OCI-LY1 (cell line): ENCODE results near the gene SLC15A4.

ENCODE experiments used
- H2AFZ ChIP-seq: fragments of 200-600 bp; sonication (generic), shearing (Covaris generic); 2 replicates; pipeline ENCODE4 v1.6.0; 2014; ENCODE audit warnings: antibody characterized with exemption, mild to moderate bottlenecking, low read length
- H3F3A ChIP-seq: fragments of 200-600 bp; sonication (generic), shearing (Covaris generic); 2 replicates; pipeline ENCODE4 v1.6.0; 2014; ENCODE audit warnings: mild to moderate bottlenecking, antibody characterized with exemption, low read length, moderate library complexity; ENCODE audit not compliant: insufficient read depth
- H3K27ac ChIP-seq: fragments of 200-600 bp; sonication (generic); 2 replicates; pipeline ENCODE4 v1.5.1; 2014; ENCODE audit warnings: low read length, mixed run types, mild to moderate bottlenecking, low read depth; ENCODE audit not compliant: poor library complexity, severe bottlenecking
- H3K27me3 ChIP-seq: fragments of 200-600 bp; sonication (generic); 2 replicates; pipeline ENCODE4 v1.6.0; 2014; ENCODE audit warnings: antibody characterized with exemption, mild to moderate bottlenecking, low read length, moderate library complexity; ENCODE audit not compliant: insufficient read depth
- H3K36me3 ChIP-seq: fragments of 200-600 bp; sonication (generic); 2 replicates; pipeline ENCODE4 v1.6.1; 2014; ENCODE audit warnings: mild to moderate bottlenecking, antibody characterized with exemption, low read length, moderate library complexity, mixed read lengths; ENCODE audit not compliant: insufficient read depth
- H3K4me1 ChIP-seq: fragments of 200-600 bp; sonication (generic); 2 replicates; pipeline ENCODE4 v1.5.1; 2014; ENCODE audit warnings: mild to moderate bottlenecking, low read length, moderate library complexity; ENCODE audit not compliant: insufficient read depth, severe bottlenecking
- H3K4me2 ChIP-seq: fragments of 200-600 bp; sonication (generic), shearing (Covaris generic); 2 replicates; pipeline ENCODE4 v1.6.1; 2014; ENCODE audit warnings: low read length
- H3K4me3 ChIP-seq: fragments of 200-600 bp; sonication (generic); 2 replicates; pipeline ENCODE4 v1.5.1; 2014; ENCODE audit warnings: low read length, low read depth, mild to moderate bottlenecking, mixed read lengths; ENCODE audit not compliant: poor library complexity, severe bottlenecking
- H3K79me2 ChIP-seq: fragments of 200-600 bp; shearing (Covaris generic); 2 replicates; pipeline ENCODE4 v1.6.1; 2016; ENCODE audit warnings: mixed run types, low read length, mixed read lengths; ENCODE audit not compliant: insufficient read depth
- H3K9ac ChIP-seq: fragments of 200-600 bp; sonication (generic), shearing (Covaris generic); 2 replicates; pipeline ENCODE4 v1.6.1; 2014; ENCODE audit warnings: mild to moderate bottlenecking, low read length, mixed read lengths
- H3K9me2 ChIP-seq: fragments of 200-600 bp; sonication (generic), shearing (Covaris generic); 2 replicates; pipeline ENCODE4 v1.6.1; 2014; ENCODE audit warnings: low read depth, mild to moderate bottlenecking, low read length, mixed read lengths
- H3K9me3 ChIP-seq: fragments of 200-600 bp; shearing (Covaris generic); 2 replicates; pipeline ENCODE4 v1.6.1; 2014; ENCODE audit warnings: low read length, mixed read lengths
- H4K20me1 ChIP-seq: fragments of 200-600 bp; sonication (generic), shearing (Covaris generic); 2 replicates; pipeline ENCODE4 v1.6.0; 2016; ENCODE audit warnings: mild to moderate bottlenecking, low read length; ENCODE audit not compliant: insufficient read depth
- CTCF ChIP-seq: fragments of 200-600 bp; sonication (generic), shearing (Covaris generic); IDR thresholded peaks from 2 replicates; pipeline ENCODE4 v1.5.1; 2017; ENCODE audit warnings: mild to moderate bottlenecking, antibody characterized with exemption, low read length, moderate library complexity, mixed read lengths
- EZH2 ChIP-seq: fragments of 200-600 bp; sonication (generic), shearing (Covaris generic); IDR thresholded peaks from 2 replicates; pipeline ENCODE4 v1.8.0; 2017; ENCODE audit warnings: borderline replicate concordance, mixed run types, mild to moderate bottlenecking, antibody characterized with exemption, low read length, moderate library complexity, mixed read lengths

Gene SLC15A4

GRCh38 chr12:128814411-128815261 is 9.1 kb downstream of the SLC15A4 start:
- Histone ChIP-seq H4K20me1 (no peaks in the 10 kb centered on the region), H3K4me1 (peaks cover 65% of the 10 kb centered on the region), H2AFZ (no peak overlapping the region), H3K79me2 (peaks cover 55% of the 10 kb centered on the region), H3K27ac (no peak overlapping the region), H3K4me3 (no peak overlapping the region), H3F3A (no peaks in the 10 kb centered on the region), H3K9me3 (no peaks in the 10 kb centered on the region), H3K4me2 (no peak overlapping the region), H3K9ac (no peak overlapping the region), H3K27me3 (no peaks in the 10 kb centered on the region), H3K9me2 (no peaks in the 10 kb centered on the region), H3K36me3 (peaks cover 40% of the 10 kb centered on the region)
- TF ChIP-seq CTCF: no peak
- TF ChIP-seq EZH2: no peak

GRCh38 chr12:128813883-128814282 is 9.9 kb downstream of the SLC15A4 start:
- H3K9me2 ChIP-seq: no peaks in the 10 kb centered on the region
- no peaks in the 10 kb centered on the region for H3K9me3 ChIP-seq
- H3K79me2 ChIP-seq: peaks cover 49% of the 10 kb centered on the region
- no peak for TF ChIP-seq CTCF
- TF ChIP-seq EZH2: no peak
- H2AFZ ChIP-seq: no peak overlapping the region
- H3K9ac ChIP-seq: no peak overlapping the region
- no peaks in the 10 kb centered on the region for H4K20me1 ChIP-seq
- no peaks in the 10 kb centered on the region for H3K27me3 ChIP-seq
- no peak overlapping the region for H3K4me2 ChIP-seq
- H3K27ac ChIP-seq: no peak overlapping the region
- no peak overlapping the region for H3K4me3 ChIP-seq
- peaks cover 47% of the 10 kb centered on the region for H3K36me3 ChIP-seq
- H3K4me1 ChIP-seq: peaks cover 57% of the 10 kb centered on the region
- H3F3A ChIP-seq: no peaks in the 10 kb centered on the region

GRCh38 chr12:128813392-128813791 is 10.4 kb downstream of the SLC15A4 start:
- no peaks in the 10 kb centered on the region for H3K9me2 ChIP-seq
- no peaks in the 10 kb centered on the region for H3K9me3 ChIP-seq
- H3K27ac ChIP-seq: no peak overlapping the region
- no peak for TF ChIP-seq CTCF
- no peak for TF ChIP-seq EZH2
- peaks cover 44% of the 10 kb centered on the region for H3K79me2 ChIP-seq
- peaks cover 52% of the 10 kb centered on the region for H3K4me1 ChIP-seq
- no peak overlapping the region for H2AFZ ChIP-seq
- H3F3A ChIP-seq: no peaks in the 10 kb centered on the region
- no peak overlapping the region for H3K4me2 ChIP-seq
- no peak overlapping the region for H3K9ac ChIP-seq
- H4K20me1 ChIP-seq: no peaks in the 10 kb centered on the region
- H3K27me3 ChIP-seq: no peaks in the 10 kb centered on the region
- H3K4me3 ChIP-seq: no peak overlapping the region
- H3K36me3 ChIP-seq: peaks cover 52% of the 10 kb centered on the region
